NCI-H748 (cell line): ENCODE measurements around the gene KLF12.

Source experiments
- DNase-seq: peaks from one replicate; lab custom pipeline; 2025; ENCODE audit not compliant: unreplicated experiment; lab: John Stamatoyannopoulos, UW

Gene KLF12

GRCh38 chr13:74104661-74105275 lies 29.4 kb downstream of the KLF12 start:
- no peak for DNase-seq

DNA sequence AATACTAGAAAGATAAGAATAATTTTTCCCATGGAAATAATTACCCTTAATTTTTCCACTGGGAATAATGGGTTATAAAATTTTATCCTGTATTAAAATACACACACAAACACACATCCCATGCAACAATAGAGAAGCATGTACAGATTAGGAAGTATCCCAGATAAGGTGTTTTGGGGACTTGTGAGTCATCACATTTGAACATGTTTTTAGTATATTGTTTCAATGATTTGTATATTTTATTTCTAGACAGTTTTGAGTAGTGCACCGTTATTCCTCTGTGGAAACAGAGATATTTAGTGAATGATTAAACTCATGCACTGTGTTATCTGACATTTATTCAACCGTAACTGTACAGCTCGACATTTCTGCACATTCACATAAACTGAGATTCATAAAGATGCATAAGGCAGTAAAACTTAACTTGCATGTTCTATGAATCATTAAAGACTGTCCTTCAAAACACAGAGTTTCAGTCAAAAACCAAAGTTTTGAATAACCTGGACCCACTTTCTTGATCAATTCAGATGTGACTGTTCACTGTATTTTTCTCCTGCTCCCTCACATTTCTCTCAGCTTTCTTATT lies 30.1 kb downstream of the KLF12 start:
- no peak for DNase-seq

GRCh38 chr13:74103196-74103595 lies 31.0 kb downstream of the KLF12 start:
- DNase-seq = no peak

- no peak for DNase-seq
Measured at GRCh38 chr13:74102691-74103090, 31.5 kb downstream of the KLF12 start.

DNA sequence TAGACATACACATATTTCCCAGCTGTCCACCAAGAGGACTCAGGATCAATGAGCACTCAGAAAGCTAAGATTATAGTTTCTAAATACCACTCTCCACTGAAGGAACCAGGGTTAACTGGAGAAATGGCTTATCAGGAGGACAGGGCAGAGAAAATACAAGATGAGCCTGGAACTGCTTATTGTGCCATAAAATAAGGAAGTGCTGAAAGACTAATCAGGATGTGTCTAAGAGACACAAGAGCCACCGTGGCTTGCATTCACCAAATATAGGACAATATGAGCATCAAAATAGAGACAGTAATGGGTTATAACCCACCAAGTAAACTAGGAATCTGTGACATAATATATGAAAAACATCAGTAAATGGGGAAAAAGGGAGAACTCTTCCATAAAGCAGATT lies 32.8 kb downstream of the KLF12 start:
- no peak for DNase-seq

GRCh38 chr13:74098077-74098476 lies 36.1 kb downstream of the KLF12 start:
- DNase-seq = no peak

DNA sequence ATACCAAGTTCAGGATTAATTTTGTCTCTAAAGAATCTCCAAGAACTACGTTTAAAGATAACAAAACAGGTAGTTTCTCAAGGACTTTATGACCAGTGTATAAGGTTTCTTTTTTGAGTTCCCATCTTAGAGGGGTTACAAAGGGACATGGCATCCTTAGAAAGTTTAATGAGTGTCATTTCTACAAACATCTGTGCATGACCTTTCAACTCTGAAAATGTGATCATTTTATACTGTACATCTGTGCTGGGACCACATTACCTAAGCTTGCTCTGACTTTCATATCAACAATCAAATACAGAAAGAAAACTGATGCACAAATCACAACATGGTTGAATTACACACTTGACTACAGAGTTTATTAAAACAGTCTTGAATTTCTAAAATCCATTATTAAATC lies 37.1 kb downstream of the KLF12 start:
- DNase-seq = no peak

- no peak for DNase-seq
Measured at GRCh38 chr13:74093691-74094090, 40.5 kb downstream of the KLF12 start.

DNA sequence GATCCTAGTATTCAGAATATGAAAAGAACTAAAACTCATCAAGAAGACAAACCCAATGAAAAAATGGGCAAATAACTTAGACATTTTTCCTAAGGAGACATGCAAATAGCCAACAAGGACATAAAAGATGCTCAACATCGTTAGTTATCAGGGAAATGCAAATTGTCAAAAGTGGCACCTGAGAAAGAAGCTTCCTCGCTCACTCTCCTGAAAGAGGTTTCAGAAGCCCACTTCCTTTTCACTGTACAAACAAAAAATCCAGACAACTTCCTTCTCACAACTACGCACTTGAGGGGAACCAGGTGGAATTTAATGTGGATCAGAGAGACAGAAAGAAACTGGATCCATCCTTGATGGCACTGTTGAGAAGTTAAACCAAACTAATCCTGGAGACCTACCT lies 41.5 kb downstream of the KLF12 start:
- no peak for DNase-seq

DNA sequence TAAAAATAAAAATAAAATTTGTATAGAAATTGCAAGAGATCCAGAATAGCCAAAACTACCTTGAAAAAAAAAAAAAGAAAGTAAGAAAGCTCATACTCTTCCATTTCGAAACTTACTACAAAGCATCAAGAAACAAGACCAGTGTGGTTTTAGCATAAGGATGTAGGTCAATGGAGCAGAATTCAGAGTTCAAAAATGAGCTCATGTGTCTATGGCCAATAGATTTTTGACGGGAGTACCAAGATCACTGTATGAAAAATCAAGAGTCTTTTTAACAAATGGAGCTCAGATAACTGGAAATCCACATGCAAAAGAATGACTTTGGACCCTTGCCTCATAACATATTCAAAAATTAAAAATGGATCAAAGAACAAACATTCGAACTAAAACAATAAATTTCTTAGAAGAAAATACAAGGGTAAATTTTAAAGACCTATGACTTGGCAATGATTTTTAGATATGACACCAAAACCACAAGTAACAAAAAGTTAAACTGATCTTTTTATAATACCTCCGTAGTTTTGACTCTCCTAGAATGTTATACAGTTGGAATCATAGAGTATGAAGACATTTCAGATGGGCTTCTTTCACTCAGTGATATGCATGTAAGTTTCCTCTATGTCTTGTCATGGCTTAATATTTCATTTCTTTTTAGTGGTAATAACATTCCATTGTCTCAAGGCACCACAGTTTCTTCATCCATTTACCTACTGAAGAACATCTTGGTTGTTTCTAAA lies 43.2 kb downstream of the KLF12 start:
- DNase-seq = no peak

DNA sequence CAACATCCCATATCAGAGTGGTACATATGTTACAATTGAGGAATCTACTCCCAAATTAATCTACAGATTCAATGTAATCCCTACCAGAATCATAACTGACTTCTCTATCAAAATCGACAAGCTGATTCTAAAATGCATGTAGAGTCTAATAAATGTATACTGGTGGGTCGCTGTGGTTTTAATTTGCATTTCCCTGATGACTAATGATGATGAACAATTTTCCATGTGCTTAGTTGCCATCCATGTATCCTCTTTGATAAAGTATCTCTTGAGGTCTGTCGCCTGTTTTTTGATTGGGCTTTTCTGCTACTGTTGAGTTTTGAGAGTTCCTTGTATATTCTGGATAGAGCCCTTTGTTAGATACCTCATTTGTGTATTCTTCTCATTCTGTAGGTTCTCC lies 43.8 kb downstream of the KLF12 start:
- no peak for DNase-seq

- no peak for DNase-seq
Measured at GRCh38 chr13:74087357-74087756, 46.8 kb downstream of the KLF12 start.
